ENCODE data around the gene CSTPP1.

DNA sequence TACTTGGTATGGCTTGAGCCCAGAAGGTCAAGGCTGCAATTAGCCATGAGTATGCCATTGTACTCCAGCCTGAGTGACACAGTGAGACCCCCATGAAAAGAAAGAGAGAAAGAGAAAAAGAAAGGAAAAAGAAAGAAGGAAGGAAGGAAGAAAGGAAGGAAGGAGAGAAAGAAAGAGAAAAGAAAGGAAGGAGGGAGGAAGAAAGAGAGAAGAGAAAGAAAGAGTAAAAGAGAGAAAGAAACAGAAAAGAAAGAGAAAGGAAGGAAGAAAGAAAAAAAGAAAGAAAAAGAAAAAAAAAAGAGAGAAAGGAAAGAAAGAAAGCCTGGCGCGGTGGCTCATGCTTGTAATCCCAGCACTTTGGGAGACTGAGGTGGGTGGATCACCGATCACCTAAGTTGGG lies 77.5 kb downstream of the CSTPP1 start:
- TF ChIP-seq, protein P1, sequence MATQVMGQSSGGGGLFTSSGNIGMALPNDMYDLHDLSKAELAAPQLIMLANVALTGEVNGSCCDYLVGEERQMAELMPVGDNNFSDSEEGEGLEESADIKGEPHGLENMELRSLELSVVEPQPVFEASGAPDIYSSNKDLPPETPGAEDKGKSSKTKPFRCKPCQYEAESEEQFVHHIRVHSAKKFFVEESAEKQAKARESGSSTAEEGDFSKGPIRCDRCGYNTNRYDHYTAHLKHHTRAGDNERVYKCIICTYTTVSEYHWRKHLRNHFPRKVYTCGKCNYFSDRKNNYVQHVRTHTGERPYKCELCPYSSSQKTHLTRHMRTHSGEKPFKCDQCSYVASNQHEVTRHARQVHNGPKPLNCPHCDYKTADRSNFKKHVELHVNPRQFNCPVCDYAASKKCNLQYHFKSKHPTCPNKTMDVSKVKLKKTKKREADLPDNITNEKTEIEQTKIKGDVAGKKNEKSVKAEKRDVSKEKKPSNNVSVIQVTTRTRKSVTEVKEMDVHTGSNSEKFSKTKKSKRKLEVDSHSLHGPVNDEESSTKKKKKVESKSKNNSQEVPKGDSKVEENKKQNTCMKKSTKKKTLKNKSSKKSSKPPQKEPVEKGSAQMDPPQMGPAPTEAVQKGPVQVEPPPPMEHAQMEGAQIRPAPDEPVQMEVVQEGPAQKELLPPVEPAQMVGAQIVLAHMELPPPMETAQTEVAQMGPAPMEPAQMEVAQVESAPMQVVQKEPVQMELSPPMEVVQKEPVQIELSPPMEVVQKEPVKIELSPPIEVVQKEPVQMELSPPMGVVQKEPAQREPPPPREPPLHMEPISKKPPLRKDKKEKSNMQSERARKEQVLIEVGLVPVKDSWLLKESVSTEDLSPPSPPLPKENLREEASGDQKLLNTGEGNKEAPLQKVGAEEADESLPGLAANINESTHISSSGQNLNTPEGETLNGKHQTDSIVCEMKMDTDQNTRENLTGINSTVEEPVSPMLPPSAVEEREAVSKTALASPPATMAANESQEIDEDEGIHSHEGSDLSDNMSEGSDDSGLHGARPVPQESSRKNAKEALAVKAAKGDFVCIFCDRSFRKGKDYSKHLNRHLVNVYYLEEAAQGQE (IDR thresholded peaks at IDR 0.05; ENCODE audit: insufficient read depth in 1 of 2, low read depth in 2 of 2, low read length in 2 of 2), result no peak
- TF ChIP-seq POLR2AphosphoS5 (IDR thresholded peaks at IDR 0.05; ENCODE audit: low read depth, low read length) (no peak), TAF1 (IDR thresholded peaks at IDR 0.05; ENCODE audit: borderline replicate concordance, insufficient read depth, low read length) (no peak)

Measured in PFSK-1 (cell line).